Measurements from ENCODE around the gene ANKRD29. TPM values are rescaled to one million over a fixed set of nuclear protein-coding genes. Genes with fewer than 3 reads are reported as not detected.
"Not testable (repeated sequence)": the region's sequence is repeated elsewhere in the genome, so short reads cannot be mapped to it uniquely, and the experiment has no call there.

ANKRD29 gene
- total RNA-seq, 4 donors from 2014 or later: 0.75 to 2.2 (median 1.5) TPM

GRCh38 chr18:23617412-23618014 is 45.2 kb downstream of the ANKRD29 start:
- no peak overlapping the region for H3K4me3 ChIP-seq
- DNase-seq: no peak
- H3K4me1 ChIP-seq: peaks cover 0 to 24% (median 16%) of the 10 kb centered on the region in 4 donors
- in situ Hi-C loops (cut with MboI; ENCODE audit: low pct_ligation_motif_present in 1 of 4, low pct_unique_long_range_greater_than_20kb in 1 of 4, low sequenced_read_pairs in 3 of 4): loop anchor here in 3 of 4 donors (25.0 kb wide), 2 partner anchors 195 to 295 kb away; no protein-coding TSS in a partner anchor
- no peaks in the 10 kb centered on the region for H3K9me3 ChIP-seq
- intact Hi-C loops (cut with DNase I; ENCODE audit: low total_unique reads): no loop called here
- no peaks in the 10 kb centered on the region for H3K36me3 ChIP-seq
- TF ChIP-seq POLR2A (IDR thresholded peaks at IDR 0.05) (no peak), EP300 (IDR thresholded peaks at IDR 0.05; ENCODE audit: low read depth) (no peak), CTCF (IDR thresholded peaks at IDR 0.05) (no peak), POLR2AphosphoS5 (IDR thresholded peaks at IDR 0.05) (no peak)
- H3K27me3 ChIP-seq: peaks cover 32% of the 10 kb centered on the region
- WGBS, 2 donors (ENCODE audit: low coverage in 1 of 2): 38 to 42% methylated on average over 4 of the region's 4 CpGs
- H3K27ac ChIP-seq: no peak overlapping the region

- no peak overlapping the region for H3K4me3 ChIP-seq
- no peak for DNase-seq
- H3K9me3 ChIP-seq: no peaks in the 10 kb centered on the region
- H3K4me1 ChIP-seq: peaks cover 0 to 24% (median 16%) of the 10 kb centered on the region in 4 donors
- TF ChIP-seq EP300 (IDR thresholded peaks at IDR 0.05; ENCODE audit: low read depth): no peak
- no peak for TF ChIP-seq POLR2AphosphoS5 (IDR thresholded peaks at IDR 0.05)
- no peak for TF ChIP-seq CTCF (IDR thresholded peaks at IDR 0.05)
- no peak for TF ChIP-seq POLR2A (IDR thresholded peaks at IDR 0.05)
- no peak overlapping the region for H3K27ac ChIP-seq
- peaks cover 25% of the 10 kb centered on the region for H3K27me3 ChIP-seq
- in situ Hi-C loops (cut with MboI; ENCODE audit: low pct_ligation_motif_present in 1 of 4, low pct_unique_long_range_greater_than_20kb in 1 of 4, low sequenced_read_pairs in 3 of 4): loop anchor here in 3 of 4 donors (25.0 kb wide), 2 partner anchors 196 to 296 kb away; no protein-coding TSS in a partner anchor
- intact Hi-C loops (cut with DNase I; ENCODE audit: low total_unique reads): no loop called here
- 80 to 85% methylated on average over 2 of the region's 2 CpGs for WGBS, 2 donors (ENCODE audit: low coverage in 1 of 2)
- H3K36me3 ChIP-seq: no peaks in the 10 kb centered on the region
Observed at GRCh38 chr18:23616258-23616657, 46.5 kb downstream of the ANKRD29 start.

GRCh38 chr18:23614891-23615290 is 47.8 kb downstream of the ANKRD29 start:
- H3K4me1 ChIP-seq: peaks cover 0 to 24% (median 16%) of the 10 kb centered on the region in 4 donors
- H3K9me3 ChIP-seq: no peaks in the 10 kb centered on the region
- DNase-seq: no peak
- H3K36me3 ChIP-seq: no peaks in the 10 kb centered on the region
- H3K27me3 ChIP-seq: peaks cover 12% of the 10 kb centered on the region
- no peak overlapping the region for H3K27ac ChIP-seq
- WGBS, 2 donors (ENCODE audit: low coverage in 1 of 2): 79 to 84% methylated on average over 3 of the region's 3 CpGs
- intact Hi-C loops (cut with DNase I; ENCODE audit: low total_unique reads) (no loop called here), in situ Hi-C loops (cut with MboI; ENCODE audit: low pct_ligation_motif_present in 1 of 4, low pct_unique_long_range_greater_than_20kb in 1 of 4, low sequenced_read_pairs in 3 of 4) (loop anchor here in 3 of 4 donors (25.0 kb wide), 2 partner anchors 197 to 297 kb away; no protein-coding TSS in a partner anchor)
- TF ChIP-seq CTCF (IDR thresholded peaks at IDR 0.05) (no peak), POLR2A (IDR thresholded peaks at IDR 0.05) (no peak), EP300 (IDR thresholded peaks at IDR 0.05; ENCODE audit: low read depth) (no peak), POLR2AphosphoS5 (IDR thresholded peaks at IDR 0.05) (no peak)
- no peak overlapping the region for H3K4me3 ChIP-seq

GRCh38 chr18:23614413-23614812 is 48.3 kb downstream of the ANKRD29 start:
- Histone ChIP-seq H3K4me1 (peaks cover 0 to 20% (median 15%) of the 10 kb centered on the region in 4 donors), H3K27me3 (peaks cover 8% of the 10 kb centered on the region), H3K9me3 (no peaks in the 10 kb centered on the region), H3K36me3 (no peaks in the 10 kb centered on the region), H3K4me3 (no peak overlapping the region), H3K27ac (no peak overlapping the region)
- TF ChIP-seq EP300 (IDR thresholded peaks at IDR 0.05; ENCODE audit: low read depth): no peak
- no peak for TF ChIP-seq POLR2A (IDR thresholded peaks at IDR 0.05)
- TF ChIP-seq CTCF (IDR thresholded peaks at IDR 0.05): no peak
- no peak for TF ChIP-seq POLR2AphosphoS5 (IDR thresholded peaks at IDR 0.05)
- WGBS, 2 donors (ENCODE audit: low coverage in 1 of 2): 89 to 100% methylated on average over 2 of the region's 2 CpGs
- DNase-seq: no peak
- in situ Hi-C loops (cut with MboI; ENCODE audit: low pct_ligation_motif_present in 1 of 4, low pct_unique_long_range_greater_than_20kb in 1 of 4, low sequenced_read_pairs in 3 of 4): loop anchor here in 3 of 4 donors (25.0 kb wide), 2 partner anchors 198 to 298 kb away; no protein-coding TSS in a partner anchor
- intact Hi-C loops (cut with DNase I; ENCODE audit: low total_unique reads): no loop called here

GRCh38 chr18:23613091-23613475 is 49.6 kb downstream of the ANKRD29 start:
- H3K36me3 ChIP-seq; H3K27ac ChIP-seq; H3K9me3 ChIP-seq; H3K4me1 ChIP-seq; DNase-seq; H3K4me3 ChIP-seq; intact Hi-C loops (cut with DNase I; ENCODE audit: low total_unique reads); H3K27me3 ChIP-seq: not testable (repeated sequence)
- in situ Hi-C loops (cut with MboI; ENCODE audit: low pct_ligation_motif_present in 1 of 4, low pct_unique_long_range_greater_than_20kb in 1 of 4, low sequenced_read_pairs in 3 of 4): loop anchor here in 3 of 4 donors (25.0 kb wide), 2 partner anchors 199 to 299 kb away; no protein-coding TSS in a partner anchor
- 92 to 100% methylated on average over 1 to 7 of the region's 7 CpGs for WGBS, 2 donors (ENCODE audit: low coverage in 1 of 2)
